ENCODE data around the gene NUDT16L1. TPM values are rescaled to one million over a fixed set of nuclear protein-coding genes. Genes with fewer than 3 reads are reported as not detected.

Gene NUDT16L1
- total and polyA plus RNA-seq, 2 of the 8 experiments (the other 6 are each of a cell fraction or from before 2014, with no cell fraction given) = 34.8 to 77.3 TPM

DNA sequence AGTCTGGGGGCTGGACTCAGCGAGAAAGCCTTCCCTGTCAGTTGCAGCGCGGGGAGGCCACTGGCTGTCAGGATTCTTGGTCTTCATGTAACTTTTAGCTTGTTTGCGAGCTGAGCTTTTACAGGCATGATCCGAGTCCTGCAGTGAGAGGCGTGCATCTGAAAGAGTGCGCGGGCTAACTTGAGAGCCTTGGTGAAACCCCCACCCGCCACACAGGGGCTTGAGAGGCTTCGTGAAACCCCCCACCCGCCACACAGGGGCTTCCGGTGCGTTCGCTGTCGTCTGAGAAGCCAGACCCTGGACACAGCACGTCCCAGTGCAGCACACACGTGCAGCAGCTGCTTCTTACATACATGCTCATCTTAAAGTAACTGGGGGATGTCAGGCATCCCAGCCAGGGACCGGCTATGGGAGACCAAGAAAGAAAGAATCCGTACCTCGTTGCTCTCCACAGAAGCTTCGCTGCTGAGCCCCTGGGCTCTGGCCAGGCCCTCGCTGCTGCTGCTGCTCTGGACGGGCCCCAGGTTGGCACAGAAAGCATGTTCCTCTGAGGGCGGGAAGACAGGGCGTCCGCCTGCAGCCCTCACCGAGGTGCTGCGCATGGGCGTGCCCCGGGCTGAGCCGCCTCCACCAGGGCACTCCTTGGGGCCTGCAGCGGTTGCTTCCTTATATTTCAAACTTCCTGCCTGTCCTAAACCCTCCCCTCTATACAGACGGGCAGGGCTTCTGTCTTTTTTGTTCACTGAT is 7.8 kb downstream of the NUDT16L1 start:
- Histone ChIP-seq H3K79me1 (ENCODE audit: low read depth, low read length) (no peaks in the 10 kb centered on the region), H2BK5ac (ENCODE audit: low read depth, low read length) (no peak overlapping the region), H3K23ac (ENCODE audit: insufficient read length) (no peak overlapping the region), H3K4me3 (ENCODE audit: extremely low read depth in 1 of 4, insufficient read depth in 2 of 4, low read depth in 3 of 4, low read length in 4 of 4) (no peak overlapping the region), H3K27ac (ENCODE audit: low read depth, low read length) (no peak overlapping the region), H3K18ac (ENCODE audit: extremely low read depth, low read length) (no peak overlapping the region), H3K4ac (replicated peaks; ENCODE audit: insufficient read length, low read depth, low read length) (no peak overlapping the region), H2BK12ac (ENCODE audit: low read depth, low read length) (no peak overlapping the region), H2AK5ac (ENCODE audit: low read depth, low read length) (no peak overlapping the region), H4K91ac (replicated peaks; ENCODE audit: insufficient read length, low read length) (no peak overlapping the region), H3K36me3 (ENCODE audit: control insufficient read depth in 2 of 4, insufficient read depth in 4 of 4, low read length in 3 of 4) (peaks cover 16 to 45% (median 37%) of the 10 kb centered on the region in 4 experiments), H2BK120ac (replicated peaks; ENCODE audit: low read depth, low read length) (no peak overlapping the region), H3K4me2 (ENCODE audit: insufficient read depth in 1 of 2, low read depth in 2 of 2, low read length in 2 of 2) (no peak overlapping the region), H3K9me3 (ENCODE audit: insufficient read depth in 2 of 2, low read depth in 1 of 2, low read length in 1 of 2) (no peaks in the 10 kb centered on the region), H3K9ac (replicated peaks in 1 of 4; ENCODE audit: extremely low read depth in 1 of 4, low read depth in 3 of 4, low read length in 3 of 4) (no peak overlapping the region), H3K4me1 (replicated peaks in 1 of 4; ENCODE audit: control insufficient read depth in 3 of 4, insufficient read depth in 4 of 4, low read length in 3 of 4) (no peaks in the 10 kb centered on the region), H3K79me2 (ENCODE audit: control insufficient read depth in 1 of 2, insufficient read depth in 2 of 2, low read length in 2 of 2) (no peaks in the 10 kb centered on the region), H3K14ac (ENCODE audit: insufficient read length) (no peak overlapping the region), H4K8ac (ENCODE audit: extremely low read depth, insufficient read depth, low read length) (no peak overlapping the region), H2BK20ac (ENCODE audit: low read length) (no peak overlapping the region), H3K23me2 (ENCODE audit: low read depth, low read length) (no peaks in the 10 kb centered on the region), H4K20me1 (replicated peaks in 1 of 2; ENCODE audit: control insufficient read depth in 1 of 2, insufficient read depth in 2 of 2, low read length in 2 of 2) (peaks cover 0 to 17% of the 10 kb centered on the region in 2 experiments), H3K56ac (replicated peaks; ENCODE audit: insufficient read length, low read depth, low read length) (no peak overlapping the region), H2AFZ (ENCODE audit: low read length) (no peak overlapping the region), H2BK15ac (ENCODE audit: low read length) (no peak overlapping the region), H4K5ac (ENCODE audit: insufficient read length, low read depth, low read length) (no peak overlapping the region), H3K27me3 (replicated peaks in 1 of 4; ENCODE audit: control insufficient read depth in 3 of 4, extremely low read depth in 1 of 4, insufficient read depth in 3 of 4, low read length in 3 of 4) (no peaks in the 10 kb centered on the region)
- CTCF ChIA-PET (ENCODE audit: partially characterized antibody) = interaction anchor here (0.7 to 1.2 kb wide), 3 partner anchors 16 to 77 kb away, joined by 3 to 4 read pairs (median 4); no protein-coding TSS in a partner anchor
- WGBS, 2 experiments (ENCODE audit: extremely low coverage in 1 of 2, insufficient coverage in 1 of 2, insufficient read length in 1 of 2, insufficient replicate concordance in 2 of 2, low coverage in 1 of 2, low lambda C conversion rate in 2 of 2, missing lambda C conversion rate in 1 of 2) = 90% methylated on average over 26 of the region's 33 CpGs; no CpG with 5 or more reads in 1 of the 2 experiments
- DNase-seq (ENCODE audit: low read depth in 1 of 2, low spot score in 2 of 2) = no peak
- FAIRE-seq = no peak
- POLR2A ChIA-PET (ENCODE audit: partially characterized antibody) = interaction anchor here (1.0 to 1.1 kb wide), 2 partner anchors 9 to 59 kb away, joined by 3 read pairs; no protein-coding TSS in a partner anchor
- no peak for TF ChIP-seq TEAD4 (IDR thresholded peaks at IDR 0.05; ENCODE audit: low read depth, low read length)
- no peak for TF ChIP-seq SIN3A (conservative IDR thresholded peaks at IDR 0.05 in 1 of 2, IDR thresholded peaks at IDR 0.05 in 1 of 2; ENCODE audit: low read depth in 1 of 2, low read length in 2 of 2)
- no peak for TF ChIP-seq RXRA (IDR thresholded peaks at IDR 0.05; ENCODE audit: insufficient read depth, low read depth, low read length)
- no peak for TF ChIP-seq SRF (IDR thresholded peaks at IDR 0.05; ENCODE audit: low read depth, low read length)

All from H1 (cell line).